Ecto neural progenitor cell (in vitro differentiated cells): ENCODE measurements around the gene AHNAK.
"Not testable (repeated sequence)": the region's sequence is repeated elsewhere in the genome, so short reads cannot be mapped to it uniquely, and the experiment has no call there.

Experiments
- DNase-seq: peaks from one replicate; pipeline ENCODE4 v3.0.0-alpha.2; 2018; ENCODE audit warnings: low spot score

Gene AHNAK

GRCh38 chr11:62546244-62546928 lies at the start of gene AHNAK:
Gene AHNAK, minus strand, starts transcription at chr11:62546806. Its CDS starts 10,708 bp downstream, at chr11:62536098.
- DNase-seq = peak; percentile 85

GRCh38 chr11:62595124-62595523 lies 48.5 kb upstream of the AHNAK start:
- no peak for DNase-seq

GRCh38 chr11:62593434-62594044 lies 46.9 kb upstream of the AHNAK start:
- DNase-seq = peak; percentile 78

GRCh38 chr11:62592989-62593421 lies 46.4 kb upstream of the AHNAK start:
- DNase-seq = no peak

- DNase-seq = no peak
Measured at GRCh38 chr11:62592146-62592815, 45.7 kb upstream of the AHNAK start.

GRCh38 chr11:62591448-62592145 lies 45.0 kb upstream of the AHNAK start, which contains the start of gene TUT1:
Gene TUT1, minus strand, starts transcription at chr11:62591523. Its CDS starts 38 bp downstream, at chr11:62591485.
- DNase-seq = peak; percentile 96

GRCh38 chr11:62588966-62589637 lies 42.5 kb upstream of the AHNAK start:
- DNase-seq = no peak

GRCh38 chr11:62585356-62585755 lies 38.8 kb upstream of the AHNAK start:
- DNase-seq = not testable (repeated sequence)

- not testable (repeated sequence) for DNase-seq
Measured at GRCh38 chr11:62581735-62582134, 35.1 kb upstream of the AHNAK start.

- DNase-seq = no peak
Measured at GRCh38 chr11:62580959-62581715, 34.5 kb upstream of the AHNAK start.

- DNase-seq = no peak
Measured at GRCh38 chr11:62579252-62579651, 32.6 kb upstream of the AHNAK start.

- no peak for DNase-seq
Measured at GRCh38 chr11:62578541-62578940, 31.9 kb upstream of the AHNAK start.

- DNase-seq = no peak
Measured at GRCh38 chr11:62577046-62577714, 30.6 kb upstream of the AHNAK start.

- no peak for DNase-seq
Measured at GRCh38 chr11:62575837-62576236, 29.2 kb upstream of the AHNAK start.

- DNase-seq = no peak
Measured at GRCh38 chr11:62575156-62575555, 28.6 kb upstream of the AHNAK start.

- DNase-seq = no peak
Measured at GRCh38 chr11:62574363-62575071, 27.9 kb upstream of the AHNAK start.

- peak; percentile 98 for DNase-seq
Measured at GRCh38 chr11:62573592-62574362, 27.2 kb upstream of the AHNAK start, which contains the start of gene EEF1G. Gene EEF1G, minus strand, starts transcription at chr11:62573891. Its CDS starts 49 bp downstream, at chr11:62573842.

- DNase-seq = no peak
Measured at GRCh38 chr11:62573006-62573591, 26.5 kb upstream of the AHNAK start.

GRCh38 chr11:62572431-62572830 lies 25.8 kb upstream of the AHNAK start:
- DNase-seq = no peak
